Lower leg skin (tissue), 3 donors: ENCODE data around the gene FURIN.

Experiments
- POLR2A ChIP-seq, 2 donors: fragments of 450-650 bp; IDR thresholded peaks; one replicate each; pipeline ENCODE4 v1.6.1; 2016 to 2017; ENCODE audit warnings: antibody characterized with exemption in 2 of 2, mild to moderate bottlenecking in 1 of 2, moderate library complexity in 1 of 2
- TF ChIP-seq, protein P1 (sequence below), 3 donors: fragments of 450-650 bp; IDR thresholded peaks; one replicate each; pipeline ENCODE4 v1.5.1; 2016; ENCODE audit warnings: antibody characterized with exemption in 3 of 3, mild to moderate bottlenecking in 3 of 3, moderate library complexity in 2 of 3

DNA sequence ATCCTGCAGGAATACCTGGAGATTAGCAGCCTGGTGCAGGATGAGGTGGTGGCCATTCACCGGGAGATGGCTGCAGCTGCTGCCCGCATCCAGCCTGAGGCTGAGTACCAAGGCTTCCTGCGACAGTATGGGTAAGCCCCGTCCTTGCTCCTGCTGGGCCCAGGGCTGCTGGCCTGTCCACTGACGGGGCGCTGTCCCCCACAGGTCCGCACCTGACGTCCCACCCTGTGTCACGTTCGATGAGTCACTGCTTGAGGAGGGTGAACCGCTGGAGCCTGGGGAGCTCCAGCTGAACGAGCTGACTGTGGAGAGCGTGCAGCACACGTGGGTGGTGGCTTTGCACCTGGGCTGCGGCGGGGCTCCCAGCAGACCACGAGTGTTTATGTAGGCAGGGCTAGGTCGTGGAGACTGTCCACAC lies 20.9 kb downstream of the FURIN start:
- TF ChIP-seq, protein P1, sequence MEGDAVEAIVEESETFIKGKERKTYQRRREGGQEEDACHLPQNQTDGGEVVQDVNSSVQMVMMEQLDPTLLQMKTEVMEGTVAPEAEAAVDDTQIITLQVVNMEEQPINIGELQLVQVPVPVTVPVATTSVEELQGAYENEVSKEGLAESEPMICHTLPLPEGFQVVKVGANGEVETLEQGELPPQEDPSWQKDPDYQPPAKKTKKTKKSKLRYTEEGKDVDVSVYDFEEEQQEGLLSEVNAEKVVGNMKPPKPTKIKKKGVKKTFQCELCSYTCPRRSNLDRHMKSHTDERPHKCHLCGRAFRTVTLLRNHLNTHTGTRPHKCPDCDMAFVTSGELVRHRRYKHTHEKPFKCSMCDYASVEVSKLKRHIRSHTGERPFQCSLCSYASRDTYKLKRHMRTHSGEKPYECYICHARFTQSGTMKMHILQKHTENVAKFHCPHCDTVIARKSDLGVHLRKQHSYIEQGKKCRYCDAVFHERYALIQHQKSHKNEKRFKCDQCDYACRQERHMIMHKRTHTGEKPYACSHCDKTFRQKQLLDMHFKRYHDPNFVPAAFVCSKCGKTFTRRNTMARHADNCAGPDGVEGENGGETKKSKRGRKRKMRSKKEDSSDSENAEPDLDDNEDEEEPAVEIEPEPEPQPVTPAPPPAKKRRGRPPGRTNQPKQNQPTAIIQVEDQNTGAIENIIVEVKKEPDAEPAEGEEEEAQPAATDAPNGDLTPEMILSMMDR (IDR thresholded peaks at IDR 0.05), result no peak
- TF ChIP-seq POLR2A (IDR thresholded peaks at IDR 0.05), result no peak
